Retinal pigment epithelial cell (primary cell): ENCODE data around the gene SEPHS1.

Experiments
- DNase-seq: peaks from one replicate; pipeline ENCODE4 v3.0.0-alpha.2; 2010; ENCODE audit warnings: low read depth
- H3K4me3 ChIP-seq: 2 replicates; pipeline ENCODE4 v1.5.1; 2011; ENCODE audit warnings: mild to moderate bottlenecking, low read length, control low read depth, moderate library complexity
- CTCF ChIP-seq: conservative IDR thresholded peaks from 2 replicates; pipeline ENCODE4 v1.5.1; 2011; ENCODE audit warnings: low read depth, low read length, control low read depth, inconsistent platforms

SEPHS1 gene

GRCh38 chr10:13376297-13376696 is 28.2 kb upstream of the SEPHS1 start:
- no peak for TF ChIP-seq CTCF
- no peak for DNase-seq
- no peak overlapping the region for H3K4me3 ChIP-seq

DNA sequence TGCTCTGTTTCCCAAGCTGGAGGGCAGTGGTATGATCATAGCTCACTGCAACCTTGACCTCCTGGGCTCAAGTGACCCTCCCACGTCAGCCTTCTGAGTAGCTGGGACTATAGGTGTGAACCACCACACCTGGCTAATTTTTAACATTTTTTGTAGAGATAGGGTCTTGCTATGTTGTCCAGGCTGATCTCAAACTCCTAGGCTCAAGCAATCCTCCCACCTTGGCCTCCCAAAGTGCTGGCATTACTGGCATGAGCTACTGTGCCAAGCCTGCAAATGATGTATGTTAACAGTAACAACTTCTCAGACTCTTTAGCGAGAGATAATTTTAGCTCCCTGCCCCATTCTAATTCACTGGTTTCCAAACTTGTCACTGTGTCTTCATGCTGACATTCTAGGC is 27.7 kb upstream of the SEPHS1 start:
- DNase-seq: no peak

GRCh38 chr10:13373644-13374043 is 25.6 kb upstream of the SEPHS1 start:
- no peak for TF ChIP-seq CTCF
- DNase-seq: no peak
- H3K4me3 ChIP-seq: no peak overlapping the region

More for the DNA sequence above, 27.7 kb upstream of the SEPHS1 start:
- TF ChIP-seq CTCF: no peak
- no peak overlapping the region for H3K4me3 ChIP-seq

DNA sequence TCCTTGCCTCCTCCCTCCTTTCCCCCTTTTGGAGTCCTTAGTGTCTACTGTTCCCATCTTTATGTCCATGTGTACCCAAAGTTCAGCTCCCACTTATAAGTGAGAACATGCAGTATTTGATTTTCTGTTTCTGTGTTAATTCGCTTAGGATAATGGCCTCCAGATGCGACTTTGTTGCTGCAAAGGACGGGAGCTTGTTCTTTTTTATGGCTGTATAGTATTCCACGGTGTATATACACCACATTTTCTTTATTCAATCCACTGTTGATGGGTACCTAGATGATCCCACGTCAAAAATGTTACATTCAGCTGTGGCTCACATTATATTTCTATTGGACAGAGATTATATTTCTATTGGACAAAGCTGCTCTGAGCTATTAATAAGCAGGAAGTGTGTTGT is 24.4 kb upstream of the SEPHS1 start:
- no peak overlapping the region for H3K4me3 ChIP-seq
- no peak for DNase-seq
- TF ChIP-seq CTCF: no peak

GRCh38 chr10:13371897-13372470 is 23.9 kb upstream of the SEPHS1 start:
- no peak overlapping the region for H3K4me3 ChIP-seq
- TF ChIP-seq CTCF: peak; percentile 97
- DNase-seq: peak; percentile 64

GRCh38 chr10:13366891-13367290 is 18.8 kb upstream of the SEPHS1 start:
- no peak overlapping the region for H3K4me3 ChIP-seq
- TF ChIP-seq CTCF: no peak
- no peak for DNase-seq

GRCh38 chr10:13365831-13366230 is 17.7 kb upstream of the SEPHS1 start:
- H3K4me3 ChIP-seq: no peak overlapping the region
- TF ChIP-seq CTCF: no peak
- DNase-seq: no peak
